C4-2B (cell line): Measurements from ENCODE around the gene FFAR4.
A peak's percentile ranks its signal among the peaks of the same experiment; 100 is the strongest.

Source experiments
- H3K27ac ChIP-seq: fragments of 450-650 bp; 2 replicates; pipeline ENCODE4 v1.5.1; 2017
- ZFX ChIP-seq: fragments of 450-650 bp; IDR thresholded peaks from 2 replicates; pipeline ENCODE4 v1.6.1; 2017
- TF ChIP-seq, protein P1 (sequence below): fragments of 450-650 bp; conservative IDR thresholded peaks from 2 replicates; pipeline ENCODE4 v1.5.1; 2017; ENCODE audit warnings: mild to moderate bottlenecking

The FFAR4 gene

DNA sequence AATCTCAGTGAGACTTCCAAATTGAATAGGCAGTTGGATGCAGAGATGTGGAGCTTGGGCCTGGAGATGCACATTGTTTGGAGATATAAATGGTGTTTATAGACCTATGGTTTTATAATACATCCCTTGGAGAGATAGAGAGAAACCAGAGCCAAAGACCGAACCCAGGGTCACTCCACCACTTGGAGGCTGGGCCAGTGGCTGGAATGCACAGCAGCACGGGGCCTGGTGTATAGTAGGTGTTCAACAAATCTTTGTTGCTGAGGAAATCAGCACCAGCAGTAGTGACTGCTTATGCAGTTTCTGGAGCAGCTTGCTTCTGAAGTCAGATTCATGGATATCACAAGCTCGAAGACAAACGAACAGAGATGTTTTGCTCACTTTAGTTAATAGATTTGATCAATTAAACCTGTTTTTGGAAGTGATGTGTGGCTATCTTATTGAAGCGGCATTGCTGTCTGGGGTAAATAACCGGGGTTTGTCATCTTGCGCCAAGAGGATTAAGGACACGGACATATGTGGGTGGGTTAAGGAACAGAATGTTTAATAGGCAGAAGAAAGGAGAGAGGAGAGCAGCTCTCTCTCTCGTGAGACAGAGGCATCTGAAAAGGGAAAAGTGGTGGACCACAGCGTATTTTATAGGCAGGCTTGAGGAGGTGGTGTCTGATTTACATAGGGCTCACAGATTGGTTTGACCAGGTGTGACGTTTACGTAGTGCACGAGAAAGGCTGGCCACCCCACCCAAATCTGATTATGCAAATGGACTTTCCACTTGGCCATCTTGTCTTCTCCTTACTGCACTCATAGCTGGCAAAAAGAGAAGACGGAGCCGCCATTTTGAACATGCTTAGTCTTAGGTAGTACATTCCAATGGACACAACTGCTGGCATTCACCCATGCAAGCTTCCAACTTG, 23.4 kb downstream of the FFAR4 start:
- H3K27ac ChIP-seq, result no peak overlapping the region
- no peak for TF ChIP-seq ZFX
- TF ChIP-seq, protein P1, sequence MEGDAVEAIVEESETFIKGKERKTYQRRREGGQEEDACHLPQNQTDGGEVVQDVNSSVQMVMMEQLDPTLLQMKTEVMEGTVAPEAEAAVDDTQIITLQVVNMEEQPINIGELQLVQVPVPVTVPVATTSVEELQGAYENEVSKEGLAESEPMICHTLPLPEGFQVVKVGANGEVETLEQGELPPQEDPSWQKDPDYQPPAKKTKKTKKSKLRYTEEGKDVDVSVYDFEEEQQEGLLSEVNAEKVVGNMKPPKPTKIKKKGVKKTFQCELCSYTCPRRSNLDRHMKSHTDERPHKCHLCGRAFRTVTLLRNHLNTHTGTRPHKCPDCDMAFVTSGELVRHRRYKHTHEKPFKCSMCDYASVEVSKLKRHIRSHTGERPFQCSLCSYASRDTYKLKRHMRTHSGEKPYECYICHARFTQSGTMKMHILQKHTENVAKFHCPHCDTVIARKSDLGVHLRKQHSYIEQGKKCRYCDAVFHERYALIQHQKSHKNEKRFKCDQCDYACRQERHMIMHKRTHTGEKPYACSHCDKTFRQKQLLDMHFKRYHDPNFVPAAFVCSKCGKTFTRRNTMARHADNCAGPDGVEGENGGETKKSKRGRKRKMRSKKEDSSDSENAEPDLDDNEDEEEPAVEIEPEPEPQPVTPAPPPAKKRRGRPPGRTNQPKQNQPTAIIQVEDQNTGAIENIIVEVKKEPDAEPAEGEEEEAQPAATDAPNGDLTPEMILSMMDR, result no peak

DNA sequence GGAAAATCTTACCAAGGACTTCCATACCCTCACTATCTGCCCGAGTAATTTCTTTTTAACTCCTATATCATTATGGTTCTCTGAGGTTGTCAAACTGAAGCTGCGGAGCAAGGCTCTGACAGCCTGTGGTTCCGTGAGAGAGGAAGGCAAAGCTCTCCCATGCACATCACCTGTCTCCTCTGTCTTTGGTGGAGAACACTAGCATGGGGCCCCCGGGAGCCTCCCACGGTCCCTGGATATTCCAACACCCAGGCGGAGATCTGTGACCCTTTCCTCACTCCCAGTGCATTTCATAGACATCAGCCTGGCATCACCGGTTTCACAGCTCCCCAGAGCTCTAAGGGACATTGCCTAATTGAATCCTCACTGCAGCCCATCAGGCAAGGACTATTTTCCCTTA, 24.2 kb downstream of the FFAR4 start:
- TF ChIP-seq, protein P1, result no peak
- TF ChIP-seq ZFX, result no peak
- no peak overlapping the region for H3K27ac ChIP-seq

DNA sequence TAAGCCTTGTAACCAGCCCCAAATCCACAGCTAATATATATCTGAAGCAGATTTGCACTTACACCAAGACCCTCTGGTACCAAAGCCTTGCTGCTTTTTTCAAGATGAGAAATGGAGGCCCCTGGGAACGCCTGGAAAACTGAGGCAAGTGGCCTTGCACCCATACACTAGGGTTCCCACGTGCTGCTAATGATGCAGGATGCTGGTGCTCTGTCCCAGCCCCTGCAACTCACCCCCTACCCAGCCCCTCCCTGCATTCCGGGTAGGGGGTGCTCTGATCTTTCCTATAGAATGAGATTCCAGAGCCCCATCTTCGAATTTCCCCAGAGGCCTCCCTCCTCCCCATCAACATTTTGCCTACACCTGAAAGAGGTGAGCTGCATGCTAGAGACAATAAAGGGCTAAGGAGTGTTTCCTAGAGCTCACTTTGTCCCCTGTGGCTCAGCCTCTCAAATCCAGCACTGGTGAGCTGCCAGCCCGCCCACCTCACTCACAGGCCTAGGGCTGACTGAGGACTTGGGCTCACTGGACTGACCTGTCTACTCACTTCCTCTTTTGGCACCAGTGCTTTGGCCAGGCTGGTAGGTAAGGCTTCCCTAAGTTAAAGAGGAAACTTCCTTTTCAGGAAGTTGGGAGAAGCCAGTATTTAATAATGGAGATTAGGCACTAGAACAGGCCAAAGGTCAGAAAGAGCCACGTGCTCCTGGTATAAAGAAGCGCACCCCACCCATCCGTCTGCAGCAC, 24.8 kb downstream of the FFAR4 start:
- no peak for TF ChIP-seq ZFX
- TF ChIP-seq, protein P1, result no peak
- peak overlapping the region; percentile 17 for H3K27ac ChIP-seq

DNA sequence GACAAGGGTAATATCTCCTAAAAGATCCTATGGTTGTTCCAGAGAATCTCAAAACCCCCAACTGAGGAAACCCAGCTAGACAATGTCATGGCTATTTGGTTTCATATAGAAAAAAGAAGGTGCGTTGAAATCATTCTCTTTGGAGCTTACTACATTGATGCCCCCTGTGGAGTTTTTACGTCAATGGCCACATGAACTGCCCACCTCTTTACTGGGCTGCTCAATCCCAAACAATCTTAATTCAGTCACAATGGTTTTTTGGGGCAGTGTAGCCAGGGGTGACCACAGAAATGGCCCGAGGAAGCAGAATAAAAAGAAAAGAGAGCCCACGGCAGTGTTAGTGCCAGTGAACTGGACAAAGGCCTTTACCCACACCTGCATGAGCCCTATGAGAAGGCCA, 26.8 kb downstream of the FFAR4 start:
- no peak overlapping the region for H3K27ac ChIP-seq
- TF ChIP-seq ZFX, result no peak
- TF ChIP-seq, protein P1, result no peak

DNA sequence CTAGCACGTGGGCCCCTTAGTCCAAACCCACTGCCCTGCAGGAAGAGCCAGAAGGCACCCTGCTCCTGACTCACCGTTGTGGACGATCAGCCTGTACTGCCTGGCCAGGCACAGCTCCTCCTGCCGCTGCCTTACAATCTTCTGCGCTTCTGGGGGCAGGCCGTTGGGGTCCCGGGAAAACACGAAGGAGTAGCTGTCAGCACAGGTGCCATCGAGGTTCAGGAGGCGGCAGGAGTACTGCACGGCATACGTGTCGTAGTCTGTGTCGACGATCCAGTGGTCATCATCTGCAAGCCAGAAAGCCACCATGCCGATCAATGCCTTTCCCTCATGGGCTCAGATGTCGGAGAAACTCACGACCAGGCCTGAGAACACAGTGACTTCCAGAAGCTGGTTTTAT, 27.3 kb downstream of the FFAR4 start:
- no peak for TF ChIP-seq ZFX
- TF ChIP-seq, protein P1, result no peak
- no peak overlapping the region for H3K27ac ChIP-seq

DNA sequence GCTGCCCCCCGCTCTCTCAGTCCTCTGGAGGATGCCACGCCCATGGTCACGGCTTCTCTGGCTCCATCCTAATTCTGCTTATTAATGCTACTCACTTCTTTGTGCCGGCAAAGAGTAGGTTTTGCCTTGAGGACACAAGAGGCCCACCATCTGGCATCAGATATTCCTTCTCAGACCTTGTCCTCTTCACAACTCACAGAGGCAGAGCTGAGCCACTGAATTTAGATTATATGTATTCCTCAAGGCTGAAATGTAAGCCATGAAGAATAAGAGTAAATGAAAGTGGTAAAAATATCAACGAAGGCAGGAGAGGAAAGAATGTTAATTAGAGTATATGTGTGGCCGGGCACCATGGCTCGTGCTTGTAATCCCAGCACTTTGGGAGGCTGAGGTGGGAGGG, 28.1 kb downstream of the FFAR4 start:
- TF ChIP-seq ZFX, result no peak
- TF ChIP-seq, protein P1, result no peak
- no peak overlapping the region for H3K27ac ChIP-seq
